Stimulated activated CD4-positive, alpha-beta T cell treated with anti-CD3 and anti-CD28 coated beads, Interleukin-15, amount 100 ng/mL, for 1 hour (primary cell): ENCODE data around the gene ZNF208.
"Not testable (repeated sequence)": the region's sequence is repeated elsewhere in the genome, so short reads cannot be mapped to it uniquely, and the experiment has no call there.

Experiments used
- DNase-seq, 2 donors: peaks; one replicate each; pipeline ENCODE4 v3.0.0-alpha.2; 2020; ENCODE audit warnings: low read depth in 1 of 2, low spot score in 1 of 2

The ZNF208 gene

GRCh38 chr19:22010437-22011143 is at the start of gene ZNF208:
TSS of gene ZNF208 (minus strand) at chr19:22010943. CDS start at chr19:22010794, 149 bp downstream.
- peak in 1 of 2 donors; percentile 4 for DNase-seq

DNA sequence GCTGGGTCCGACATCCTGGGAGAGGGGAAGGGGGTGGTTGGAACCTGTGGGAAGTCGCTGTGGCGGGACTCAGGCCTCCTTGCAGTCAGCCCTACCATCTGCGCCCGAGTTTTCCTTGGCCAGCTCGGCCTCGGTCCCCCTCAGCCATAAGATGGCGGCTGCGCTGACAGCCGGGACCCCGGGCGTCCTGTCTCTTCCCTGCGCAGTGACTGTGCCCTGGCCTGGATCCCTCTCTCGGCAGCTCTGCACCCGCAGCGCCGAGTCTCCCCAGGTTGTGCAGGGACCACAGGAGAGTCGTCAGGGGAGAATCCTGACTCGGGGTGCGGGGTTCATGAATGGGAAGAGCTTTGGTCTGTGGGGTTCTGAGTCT is 41.9 kb upstream of the ZNF208 start:
- no peak for DNase-seq

- DNase-seq: not testable (repeated sequence)
Observed at GRCh38 chr19:22041151-22041550, 30.4 kb upstream of the ZNF208 start.

GRCh38 chr19:22030680-22031079 is 19.9 kb upstream of the ZNF208 start:
- DNase-seq: no peak

DNA sequence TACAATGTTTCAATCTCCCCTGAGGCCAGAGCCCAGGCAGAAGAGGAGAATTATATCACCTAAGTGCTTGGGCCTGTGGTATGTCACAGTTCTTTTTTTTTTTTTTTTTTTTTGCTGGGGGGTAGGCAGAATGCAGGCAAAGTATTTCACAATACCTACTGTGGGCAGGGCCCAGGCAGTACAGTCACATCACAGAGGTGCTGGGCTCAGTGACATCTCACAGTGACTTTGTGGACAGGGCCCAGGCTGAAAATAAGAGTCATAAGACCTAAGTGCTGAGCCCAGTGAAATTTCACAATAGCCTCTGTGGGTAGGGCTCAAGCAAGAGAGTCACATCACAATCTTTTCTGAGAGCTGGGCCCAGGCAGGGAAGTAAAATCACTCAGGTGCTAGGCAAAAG is 15.9 kb upstream of the ZNF208 start:
- DNase-seq: no peak

DNA sequence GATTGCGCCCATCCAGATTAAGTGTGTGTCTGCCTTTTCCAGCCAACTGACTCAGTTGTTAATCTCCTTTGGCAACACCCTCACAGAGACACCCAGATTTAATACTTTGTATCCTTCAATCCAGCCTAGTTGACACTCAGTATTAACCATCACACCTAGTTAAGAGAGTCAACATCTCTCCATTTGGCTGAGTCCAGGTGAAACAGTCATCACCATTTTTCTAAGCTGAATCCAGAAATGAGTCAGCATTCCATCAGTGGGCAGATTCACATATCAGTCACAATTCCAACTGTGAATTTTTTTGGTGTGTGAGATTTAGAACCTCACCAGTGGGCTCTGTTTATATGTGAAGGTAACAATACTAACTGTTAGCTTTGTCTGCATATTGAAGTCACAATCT is 14.8 kb upstream of the ZNF208 start:
- DNase-seq: not testable (repeated sequence)

DNA sequence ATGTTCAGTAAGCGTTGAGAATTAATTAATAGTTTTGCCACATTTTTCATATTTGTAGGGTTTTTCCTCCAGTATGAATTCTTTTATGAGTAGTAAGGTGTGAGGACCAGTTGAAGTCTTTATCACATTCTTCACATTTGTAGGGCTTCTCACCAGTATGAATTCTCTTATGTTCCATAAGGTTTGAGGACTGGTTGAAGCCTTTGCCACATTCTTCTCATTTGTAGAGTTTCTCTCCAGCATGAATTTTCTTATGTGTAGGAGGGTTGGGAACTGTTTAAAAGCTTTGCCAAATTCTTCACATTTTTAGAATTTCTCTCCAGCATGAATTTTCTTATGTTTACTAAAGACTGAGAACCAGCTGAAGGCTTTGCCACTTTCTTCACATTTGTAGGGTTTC is 40.3 kb downstream of the ZNF208 start:
- no peak for DNase-seq

DNA sequence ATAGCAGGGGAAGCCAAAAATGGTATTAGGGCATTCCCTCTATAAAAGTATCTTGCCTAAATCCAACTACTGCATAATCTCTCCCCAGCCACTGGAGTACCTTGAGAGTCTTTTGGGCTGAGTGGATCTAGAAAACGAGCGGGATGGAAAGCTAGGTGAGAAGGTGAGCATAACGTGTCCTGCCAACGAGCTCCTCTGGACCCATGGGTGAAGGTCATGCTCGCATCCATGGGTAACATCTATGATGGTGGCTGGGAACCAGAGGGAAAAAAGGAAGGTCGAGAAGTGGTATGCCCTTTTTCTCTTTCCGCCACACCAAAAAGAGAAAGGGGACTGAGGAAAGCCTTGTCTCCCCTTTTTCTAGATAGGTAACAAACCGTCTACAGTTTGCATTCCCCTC is 63.0 kb downstream of the ZNF208 start:
- DNase-seq: no peak

- no peak for DNase-seq
Observed at GRCh38 chr19:21940684-21941083, 70.1 kb downstream of the ZNF208 start.

- DNase-seq: no peak
Observed at GRCh38 chr19:21934593-21934992, 76.2 kb downstream of the ZNF208 start.

DNA sequence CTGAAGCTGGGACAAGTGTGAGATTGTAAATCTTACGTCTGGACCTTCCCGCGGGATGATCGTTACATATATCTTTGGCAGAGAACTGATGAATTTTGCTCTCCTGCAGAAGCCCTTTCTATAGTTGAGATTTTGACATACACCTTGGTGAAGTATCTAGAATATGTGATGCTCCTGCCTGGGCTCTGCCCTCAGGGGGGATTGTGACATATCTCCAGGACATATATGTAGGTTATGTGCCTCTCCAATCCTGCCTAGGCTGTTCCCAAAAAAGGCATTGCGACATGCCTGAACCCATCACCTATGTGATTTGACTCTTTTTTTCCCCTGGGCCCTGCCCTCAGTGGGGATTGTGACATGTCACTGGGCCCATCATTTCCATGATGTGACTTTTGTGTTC is 76.6 kb downstream of the ZNF208 start:
- no peak for DNase-seq

DNA sequence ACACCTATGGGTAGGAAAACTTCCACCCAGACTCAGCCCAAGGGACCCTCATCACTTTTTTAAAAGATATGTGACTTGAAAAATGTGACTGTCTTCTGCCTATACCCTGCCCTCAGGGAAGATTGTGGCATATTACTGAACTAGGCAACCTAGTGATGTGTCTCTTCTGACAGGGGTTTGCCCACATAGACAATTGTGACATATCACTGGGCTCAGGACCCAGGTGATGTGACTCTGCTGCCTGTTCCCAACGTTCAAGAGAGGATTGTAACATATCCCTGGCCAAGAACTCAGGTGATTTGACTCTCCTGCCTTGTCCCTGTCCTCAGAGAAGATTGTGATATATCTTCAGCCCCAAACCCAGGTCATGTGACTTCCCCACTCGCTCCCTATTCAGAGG is 88.5 kb downstream of the ZNF208 start:
- no peak for DNase-seq

- DNase-seq: no peak
Observed at GRCh38 chr19:21921691-21922180, 89.0 kb downstream of the ZNF208 start.

DNA sequence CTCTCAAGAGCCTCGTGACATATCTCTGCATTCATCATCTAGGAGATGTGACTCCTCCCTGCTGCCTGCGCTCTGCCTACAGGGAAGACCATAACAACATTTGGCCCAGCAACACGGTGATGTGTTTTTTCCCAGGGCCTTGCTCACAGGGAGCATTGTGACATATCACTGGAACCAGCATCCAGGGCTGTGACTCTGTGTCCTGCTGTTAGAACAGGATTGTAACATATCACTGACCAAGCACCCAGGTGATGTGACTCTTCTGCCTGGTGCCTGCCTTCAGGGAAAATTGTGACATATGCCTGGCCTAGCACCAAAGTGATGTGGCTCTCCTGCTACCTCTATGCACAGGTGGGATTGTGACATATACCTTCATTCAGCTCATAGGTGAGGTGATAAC is 95.3 kb downstream of the ZNF208 start:
- DNase-seq: no peak

DNA sequence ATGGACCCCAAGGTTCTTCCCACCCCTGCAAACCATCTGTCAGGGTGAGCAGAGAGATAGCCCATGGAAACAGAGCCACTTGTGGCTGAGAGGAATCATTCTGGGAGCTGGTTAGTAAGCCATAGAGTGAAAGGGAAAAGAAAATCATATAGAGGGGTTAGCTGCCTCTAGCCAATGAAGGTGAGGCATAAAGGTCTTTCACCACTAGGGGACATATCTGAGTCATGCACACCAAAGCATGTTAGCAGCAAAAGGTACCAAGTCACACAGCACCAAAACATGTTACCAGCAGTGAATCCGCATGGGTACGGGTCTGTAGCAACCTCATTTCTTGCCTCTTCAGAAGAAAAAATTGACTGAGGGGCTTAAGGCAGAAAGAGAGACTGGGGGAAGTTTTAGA is 98.1 kb downstream of the ZNF208 start:
- DNase-seq: no peak

DNA sequence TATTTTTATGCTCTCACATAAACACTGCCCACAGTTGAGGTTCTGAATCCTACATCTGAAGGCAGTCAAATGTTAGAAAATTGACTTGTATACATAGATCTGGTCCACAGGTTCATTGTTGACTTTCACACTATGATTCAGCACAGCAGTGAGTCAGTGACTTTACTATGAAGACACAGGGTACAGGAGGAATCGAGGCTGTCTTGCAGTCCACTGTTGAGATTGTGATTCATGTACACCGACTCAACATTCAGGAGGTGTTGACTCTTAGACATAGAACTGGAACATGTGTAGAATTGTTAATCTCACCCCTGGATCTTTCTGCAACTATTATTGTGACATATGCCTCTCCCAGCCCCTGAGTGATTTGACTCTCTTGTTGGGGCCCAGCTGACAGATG is 100.4 kb downstream of the ZNF208 start:
- DNase-seq: no peak

- no peak for DNase-seq
Observed at GRCh38 chr19:21908066-21908465, 102.7 kb downstream of the ZNF208 start.

- DNase-seq: no peak
Observed at GRCh38 chr19:21907516-21907915, 103.2 kb downstream of the ZNF208 start.

DNA sequence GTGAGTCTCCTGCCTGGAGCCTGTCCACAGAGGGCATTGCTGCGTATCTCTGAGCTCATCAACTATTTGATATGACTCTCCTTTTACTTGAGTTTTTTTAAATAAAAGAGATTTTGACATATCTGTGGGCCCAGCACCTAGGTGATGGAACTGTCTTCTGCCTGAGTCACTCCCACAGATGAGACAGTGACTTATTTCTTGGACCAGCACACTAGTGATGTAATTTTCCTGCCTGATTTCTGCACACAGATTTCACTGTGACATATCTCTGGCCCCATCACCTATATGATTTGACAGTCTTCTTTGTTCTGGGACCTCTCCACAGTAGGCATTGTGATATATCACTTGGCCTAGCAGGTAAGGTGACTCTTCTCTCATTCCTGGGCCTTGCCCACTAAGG is 108.2 kb downstream of the ZNF208 start:
- DNase-seq: no peak

- DNase-seq: no peak
Observed at GRCh38 chr19:21901861-21902260, 108.9 kb downstream of the ZNF208 start.

- no peak for DNase-seq
Observed at GRCh38 chr19:21900401-21900800, 110.3 kb downstream of the ZNF208 start.

- DNase-seq: no peak
Observed at GRCh38 chr19:21891086-21891485, 119.7 kb downstream of the ZNF208 start.

GRCh38 chr19:21890017-21890416 is 120.7 kb downstream of the ZNF208 start:
- peak in 1 of 2 donors; percentile 6 for DNase-seq
